HepG2 (cell line): ENCODE data around the gene KRTAP29-1. TPM values are rescaled to one million over a fixed set of nuclear protein-coding genes. Genes with fewer than 3 reads are reported as not detected.

ENCODE experiments used
- MED13 ChIP-seq: sonication (generic); formaldehyde crosslinking; IDR thresholded peaks from 2 replicates; pipeline ENCODE4 v1.5.0; 2020; ENCODE audit warnings: missing genetic modification reagents
- UBTF ChIP-seq: sonication (generic); formaldehyde crosslinking; IDR thresholded peaks from 2 replicates; pipeline ENCODE4 v1.4.0; 2020; ENCODE audit warnings: mild to moderate bottlenecking, missing genetic modification reagents
- ZNF501 ChIP-seq: sonication (generic); formaldehyde crosslinking; IDR thresholded peaks from 2 replicates; pipeline ENCODE4 v1.5.1; 2020; ENCODE audit warnings: mild to moderate bottlenecking, moderate library complexity, missing genetic modification reagents
- ZNF572 ChIP-seq: sonication (generic); formaldehyde crosslinking; IDR thresholded peaks from 2 replicates; pipeline ENCODE4 v1.5.1; 2020; ENCODE audit warnings: mild to moderate bottlenecking, missing genetic modification reagents
- ZNF879 ChIP-seq: sonication (generic); formaldehyde crosslinking; IDR thresholded peaks from 2 replicates; pipeline ENCODE4 v1.8.1; 2023; ENCODE audit warnings: missing genetic modification reagents
- polyA plus RNA-seq, 8 experiments: library from polyadenylated mRNA; depleted of rRNA in 3 of 8; stranded (reverse) in 7 of 8; unstranded in 1 of 8; fragments of >200 nt; fragmentation: Illumina TruSeq in 4 of 8; extraction: Trizol in 4 of 8; gene quantifications; 2 replicates each; pipeline versions ENCODE4 v1.2.1 to v1.2.3, GENCODE V29; 2011 to 2016; ENCODE audit warnings: low read depth in 4 of 8, missing spikeins in 1 of 8, mixed read lengths in 1 of 8; ENCODE audit not compliant: insufficient read depth in 1 of 8
- total RNA-seq, 5 experiments: library from RNA; depleted of rRNA; stranded (reverse); fragments of >200 nt; fragmentation: Illumina TruSeq; extraction: Trizol; gene quantifications; 2 replicates each; pipeline ENCODE4 v1.2.3, GENCODE V29; 2016; ENCODE audit warnings: low read depth in 1 of 5
- TF ChIP-seq, protein P1 (sequence below), 2 experiments: sonication (generic) in 1 of 2; formaldehyde crosslinking in 1 of 2; IDR thresholded peaks; 2 replicates each; pipeline versions ENCODE4 v1.6.1 to v1.9.0; 2014 to 2022; ENCODE audit warnings: antibody characterized with exemption in 1 of 2, borderline replicate concordance in 1 of 2, inconsistent platforms in 1 of 2, low read depth in 1 of 2, missing genetic modification reagents in 1 of 2
- TF ChIP-seq, protein P2 (sequence below): sonication (generic); formaldehyde crosslinking; conservative IDR thresholded peaks from 2 replicates; pipeline ENCODE4 v1.8.1; 2023; ENCODE audit warnings: missing genetic modification reagents
- TF ChIP-seq, protein P3 (sequence below): sonication (generic); formaldehyde crosslinking; IDR thresholded peaks from 2 replicates; pipeline ENCODE4 v1.4.0; 2020; ENCODE audit warnings: missing genetic modification reagents

KRTAP29-1 gene
- total and polyA plus RNA-seq, 2 of the 13 experiments (the other 11 are each of a cell fraction or from before 2014, with no cell fraction given) = not detected

DNA sequence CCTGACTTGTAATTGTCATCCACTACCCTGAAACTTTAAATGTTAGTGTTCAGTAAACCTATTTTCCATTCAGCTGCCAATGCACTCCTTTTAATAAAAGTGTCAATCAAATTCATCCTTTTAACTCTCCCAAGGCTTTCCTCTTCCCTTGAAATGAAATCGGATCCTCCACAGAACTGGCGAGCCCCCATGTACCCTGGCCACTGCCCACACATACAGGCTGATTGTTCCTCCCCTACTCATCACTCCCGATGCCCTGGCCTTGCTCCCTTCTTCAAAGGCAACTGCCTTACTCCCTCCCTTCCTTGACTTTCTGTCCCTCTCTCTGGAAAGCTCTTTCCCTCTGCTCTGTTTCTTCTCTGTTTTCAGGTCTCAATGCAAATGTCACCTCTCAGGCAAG lies 40.4 kb upstream of the KRTAP29-1 start (continued):
- TF ChIP-seq, protein P1, sequence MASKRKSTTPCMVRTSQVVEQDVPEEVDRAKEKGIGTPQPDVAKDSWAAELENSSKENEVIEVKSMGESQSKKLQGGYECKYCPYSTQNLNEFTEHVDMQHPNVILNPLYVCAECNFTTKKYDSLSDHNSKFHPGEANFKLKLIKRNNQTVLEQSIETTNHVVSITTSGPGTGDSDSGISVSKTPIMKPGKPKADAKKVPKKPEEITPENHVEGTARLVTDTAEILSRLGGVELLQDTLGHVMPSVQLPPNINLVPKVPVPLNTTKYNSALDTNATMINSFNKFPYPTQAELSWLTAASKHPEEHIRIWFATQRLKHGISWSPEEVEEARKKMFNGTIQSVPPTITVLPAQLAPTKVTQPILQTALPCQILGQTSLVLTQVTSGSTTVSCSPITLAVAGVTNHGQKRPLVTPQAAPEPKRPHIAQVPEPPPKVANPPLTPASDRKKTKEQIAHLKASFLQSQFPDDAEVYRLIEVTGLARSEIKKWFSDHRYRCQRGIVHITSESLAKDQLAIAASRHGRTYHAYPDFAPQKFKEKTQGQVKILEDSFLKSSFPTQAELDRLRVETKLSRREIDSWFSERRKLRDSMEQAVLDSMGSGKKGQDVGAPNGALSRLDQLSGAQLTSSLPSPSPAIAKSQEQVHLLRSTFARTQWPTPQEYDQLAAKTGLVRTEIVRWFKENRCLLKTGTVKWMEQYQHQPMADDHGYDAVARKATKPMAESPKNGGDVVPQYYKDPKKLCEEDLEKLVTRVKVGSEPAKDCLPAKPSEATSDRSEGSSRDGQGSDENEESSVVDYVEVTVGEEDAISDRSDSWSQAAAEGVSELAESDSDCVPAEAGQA (IDR thresholded peaks at IDR 0.05; ENCODE audit: low read depth) = no peak
- TF ChIP-seq, protein P1 (CRISPR knock-in tag; IDR thresholded peaks at IDR 0.05; ENCODE audit: borderline replicate concordance) = no peak
- TF ChIP-seq, protein P2, sequence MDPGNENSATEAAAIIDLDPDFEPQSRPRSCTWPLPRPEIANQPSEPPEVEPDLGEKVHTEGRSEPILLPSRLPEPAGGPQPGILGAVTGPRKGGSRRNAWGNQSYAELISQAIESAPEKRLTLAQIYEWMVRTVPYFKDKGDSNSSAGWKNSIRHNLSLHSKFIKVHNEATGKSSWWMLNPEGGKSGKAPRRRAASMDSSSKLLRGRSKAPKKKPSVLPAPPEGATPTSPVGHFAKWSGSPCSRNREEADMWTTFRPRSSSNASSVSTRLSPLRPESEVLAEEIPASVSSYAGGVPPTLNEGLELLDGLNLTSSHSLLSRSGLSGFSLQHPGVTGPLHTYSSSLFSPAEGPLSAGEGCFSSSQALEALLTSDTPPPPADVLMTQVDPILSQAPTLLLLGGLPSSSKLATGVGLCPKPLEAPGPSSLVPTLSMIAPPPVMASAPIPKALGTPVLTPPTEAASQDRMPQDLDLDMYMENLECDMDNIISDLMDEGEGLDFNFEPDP (CRISPR knock-in tag) = no peak
- TF ChIP-seq ZNF501 (CRISPR knock-in tag) (no peak), MED13 (CRISPR knock-in tag) (no peak), ZNF572 (CRISPR knock-in tag) (no peak), UBTF (CRISPR knock-in tag) (no peak), ZNF879 (CRISPR knock-in tag) (no peak)
- TF ChIP-seq, protein P3, sequence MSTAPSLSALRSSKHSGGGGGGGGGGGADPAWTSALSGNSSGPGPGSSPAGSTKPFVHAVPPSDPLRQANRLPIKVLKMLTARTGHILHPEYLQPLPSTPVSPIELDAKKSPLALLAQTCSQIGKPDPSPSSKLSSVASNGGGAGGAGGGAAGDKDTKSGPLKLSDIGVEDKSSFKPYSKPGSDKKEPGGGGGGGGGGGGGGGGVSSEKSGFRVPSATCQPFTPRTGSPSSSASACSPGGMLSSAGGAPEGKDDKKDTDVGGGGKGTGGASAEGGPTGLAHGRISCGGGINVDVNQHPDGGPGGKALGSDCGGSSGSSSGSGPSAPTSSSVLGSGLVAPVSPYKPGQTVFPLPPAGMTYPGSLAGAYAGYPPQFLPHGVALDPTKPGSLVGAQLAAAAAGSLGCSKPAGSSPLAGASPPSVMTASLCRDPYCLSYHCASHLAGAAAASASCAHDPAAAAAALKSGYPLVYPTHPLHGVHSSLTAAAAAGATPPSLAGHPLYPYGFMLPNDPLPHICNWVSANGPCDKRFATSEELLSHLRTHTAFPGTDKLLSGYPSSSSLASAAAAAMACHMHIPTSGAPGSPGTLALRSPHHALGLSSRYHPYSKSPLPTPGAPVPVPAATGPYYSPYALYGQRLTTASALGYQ = no peak
